ENCODE results near the gene PDE6H. TPM values are rescaled to one million over a fixed set of nuclear protein-coding genes. Genes with fewer than 3 reads are reported as not detected.

PDE6H gene
- total RNA-seq, 1 experiment from 2014 or later = not detected

GRCh38 chr12:14986449-14986848, 13.6 kb downstream of the PDE6H start:
- no TSS peak for BruUV-seq (replicated peaks)
- Histone ChIP-seq H3K4me3 (ENCODE audit: low read depth, low read length, poor library complexity, severe bottlenecking) (no peak overlapping the region), H3K27me3 (replicated peaks; ENCODE audit: insufficient read depth, low read depth, low read length, poor library complexity) (no peaks in the 10 kb centered on the region), H3K4me1 (ENCODE audit: insufficient read depth, low read length, poor library complexity, severe bottlenecking) (no peaks in the 10 kb centered on the region), H3K36me3 (ENCODE audit: insufficient read depth, low read length, poor library complexity, severe bottlenecking) (no peaks in the 10 kb centered on the region), H3K27ac (ENCODE audit: low read depth, low read length, poor library complexity, severe bottlenecking) (no peak overlapping the region), H3K9me3 (ENCODE audit: low read depth, low read length, poor library complexity, severe bottlenecking) (no peaks in the 10 kb centered on the region)
- intact Hi-C loops (cut with micrococcal nuclease; ENCODE audit: unreplicated experiment) = no loop called here
- no peak for TF ChIP-seq EZH2 (IDR thresholded peaks at IDR 0.05; ENCODE audit: borderline replicate concordance, low read depth, low read length, poor library complexity, severe bottlenecking)
- no peak; the same call in 1 of the 2 replicates for TF ChIP-seq CTCF (conservative IDR thresholded peaks at IDR 0.05; ENCODE audit: low read depth, low read length)
- DNase-seq (ENCODE audit: low spot score) = no peak
- ChIA-PET CTCF (no interaction called here), POLR2A (ENCODE audit: low non-redundant PET) (interaction anchor here (0.7 kb wide), 1 partner anchor 122 kb away, joined by 11 read pairs; no protein-coding TSS in a partner anchor)

GRCh38 chr12:14988035-14988434, 15.2 kb downstream of the PDE6H start:
- no TSS peak for BruUV-seq (replicated peaks)

GRCh38 chr12:14989790-14990189, 16.9 kb downstream of the PDE6H start:
- no peak overlapping the region for H3K27ac ChIP-seq (ENCODE audit: low read depth, low read length, poor library complexity, severe bottlenecking)
- no TSS peak for BruUV-seq (replicated peaks)
- intact Hi-C loops (cut with micrococcal nuclease; ENCODE audit: unreplicated experiment) = loop anchor here (10.0 kb wide), 1 partner anchor 355 kb away; no protein-coding TSS in a partner anchor
- H3K4me3 ChIP-seq (ENCODE audit: low read depth, low read length, poor library complexity, severe bottlenecking) = no peak overlapping the region
- DNase-seq (ENCODE audit: low spot score) = no peak
- TF ChIP-seq EZH2 (IDR thresholded peaks at IDR 0.05; ENCODE audit: borderline replicate concordance, low read depth, low read length, poor library complexity, severe bottlenecking) (no peak), CTCF (conservative IDR thresholded peaks at IDR 0.05; ENCODE audit: low read depth, low read length) (no peak)
- H3K36me3 ChIP-seq (ENCODE audit: insufficient read depth, low read length, poor library complexity, severe bottlenecking) = no peaks in the 10 kb centered on the region
- CTCF ChIA-PET = no interaction called here
- H3K27me3 ChIP-seq (replicated peaks; ENCODE audit: insufficient read depth, low read depth, low read length, poor library complexity) = no peaks in the 10 kb centered on the region
- POLR2A ChIA-PET (ENCODE audit: low non-redundant PET) = no interaction called here
- H3K4me1 ChIP-seq (ENCODE audit: insufficient read depth, low read length, poor library complexity, severe bottlenecking) = no peaks in the 10 kb centered on the region
- no peaks in the 10 kb centered on the region for H3K9me3 ChIP-seq (ENCODE audit: low read depth, low read length, poor library complexity, severe bottlenecking)

More at GRCh38 chr12:14988035-14988434, 15.2 kb downstream of the PDE6H start:
- DNase-seq (ENCODE audit: low spot score) = no peak
- Histone ChIP-seq H3K4me1 (ENCODE audit: insufficient read depth, low read length, poor library complexity, severe bottlenecking) (no peaks in the 10 kb centered on the region), H3K27ac (ENCODE audit: low read depth, low read length, poor library complexity, severe bottlenecking) (no peak overlapping the region), H3K4me3 (ENCODE audit: low read depth, low read length, poor library complexity, severe bottlenecking) (no peak overlapping the region), H3K36me3 (ENCODE audit: insufficient read depth, low read length, poor library complexity, severe bottlenecking) (no peaks in the 10 kb centered on the region), H3K27me3 (replicated peaks; ENCODE audit: insufficient read depth, low read depth, low read length, poor library complexity) (no peaks in the 10 kb centered on the region), H3K9me3 (ENCODE audit: low read depth, low read length, poor library complexity, severe bottlenecking) (no peaks in the 10 kb centered on the region)
- POLR2A ChIA-PET (ENCODE audit: low non-redundant PET) = no interaction called here
- TF ChIP-seq CTCF (conservative IDR thresholded peaks at IDR 0.05; ENCODE audit: low read depth, low read length) = no peak
- TF ChIP-seq EZH2 (IDR thresholded peaks at IDR 0.05; ENCODE audit: borderline replicate concordance, low read depth, low read length, poor library complexity, severe bottlenecking) = no peak
- CTCF ChIA-PET = no interaction called here
- intact Hi-C loops (cut with micrococcal nuclease; ENCODE audit: unreplicated experiment) = no loop called here

Measured in A673 (cell line).